Activated naive CD4-positive, alpha-beta T cell treated with Interleukin-2 at 50 U/mL for 16 hours (primary cell): Measurements from ENCODE around the gene SNF8.

Experiments
- DNase-seq: peaks from one replicate; pipeline ENCODE4 v3.0.0-alpha.2; 2020

The SNF8 gene

GRCh38 chr17:48882272-48882671 lies 62.4 kb downstream of the SNF8 start:
- DNase-seq: no peak
